ENCODE results near the gene VMP1. TPM values are rescaled to one million over a fixed set of nuclear protein-coding genes. Genes with fewer than 3 reads are reported as not detected.
"Not testable (repeated sequence)": the region's sequence is repeated elsewhere in the genome, so short reads cannot be mapped to it uniquely, and the experiment has no call there.

The VMP1 gene
- total RNA-seq, 2 donors from 2014 or later: 236 to 324 TPM

DNA sequence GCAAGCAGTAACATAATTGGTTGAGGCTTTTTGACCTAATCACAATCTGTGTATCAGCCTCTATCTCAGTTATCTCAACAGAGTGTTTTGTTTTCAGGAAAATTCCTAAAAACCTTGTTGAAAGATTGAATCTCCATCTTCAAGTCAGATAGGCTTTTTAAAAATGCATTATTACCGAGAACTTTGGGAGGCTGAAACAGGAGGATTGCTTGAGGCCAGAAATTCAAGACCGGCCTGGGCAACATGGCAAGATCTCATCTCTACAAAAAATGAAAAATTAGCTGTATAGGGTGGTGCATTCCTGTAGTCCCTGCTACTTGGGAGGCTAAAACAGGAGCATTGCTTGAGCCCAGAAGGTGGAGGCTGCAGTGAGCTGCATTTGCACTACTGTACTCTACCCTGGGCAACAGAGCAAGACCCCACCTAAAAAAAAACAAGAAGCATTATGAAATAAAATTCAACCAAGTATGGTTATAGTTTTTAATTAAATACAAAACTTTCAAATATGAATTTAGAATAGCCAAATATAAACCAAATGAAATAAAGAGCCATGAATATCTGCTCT lies 68.4 kb downstream of the VMP1 start:
- Mint-ChIP-seq H3K4me1 (ENCODE audit: low read depth) (peaks cover 37% of the 10 kb centered on the region), H3K4me3 (no peak overlapping the region), H3K36me3 (ENCODE audit: insufficient read depth in 2 of 2) (peaks cover 20 to 32% of the 10 kb centered on the region in 2 donors)

DNA sequence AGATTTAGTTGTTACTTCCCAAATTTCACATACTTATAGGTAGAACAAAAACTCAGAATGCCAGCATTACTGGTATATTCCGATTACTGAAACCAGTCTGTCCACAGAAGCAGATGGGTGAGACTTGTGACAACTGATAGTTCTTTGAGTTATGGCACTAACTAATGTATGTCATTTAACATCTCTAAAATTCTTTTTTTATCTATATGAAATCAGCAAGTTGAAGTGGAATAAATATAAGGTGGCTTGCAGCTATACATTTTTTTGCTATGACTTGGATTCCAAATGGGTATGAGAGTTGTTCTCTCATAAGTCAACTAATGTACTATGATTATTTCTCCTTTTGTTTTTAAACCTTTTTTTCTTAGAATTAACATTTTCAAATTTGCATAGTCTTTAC lies 69.1 kb downstream of the VMP1 start:
- H3K4me3 Mint-ChIP-seq: peak overlapping the region in 1 of 2 donors; percentile 0
- peaks cover 4 to 5% of the 10 kb centered on the region in 2 donors for H3K9me3 Mint-ChIP-seq
- H3K27me3 Mint-ChIP-seq (ENCODE audit: low read depth): no peaks in the 10 kb centered on the region
- ATAC-seq (replicated peaks in 1 of 2): no peak
- H3K27ac Mint-ChIP-seq: peak overlapping the region; percentile 52
- no peak for DNase-seq
- peaks cover 38% of the 10 kb centered on the region for H3K4me1 Mint-ChIP-seq (ENCODE audit: low read depth)
- H3K36me3 Mint-ChIP-seq (ENCODE audit: insufficient read depth in 2 of 2): peaks cover 20 to 33% of the 10 kb centered on the region in 2 donors

More for the DNA sequence above, 68.4 kb downstream of the VMP1 start:
- peaks cover 4 to 5% of the 10 kb centered on the region in 2 donors for H3K9me3 Mint-ChIP-seq
- ATAC-seq (replicated peaks in 1 of 2) (no peak), DNase-seq (no peak)
- H3K27ac Mint-ChIP-seq: no peak overlapping the region
- H3K27me3 Mint-ChIP-seq (ENCODE audit: low read depth): no peaks in the 10 kb centered on the region

DNA sequence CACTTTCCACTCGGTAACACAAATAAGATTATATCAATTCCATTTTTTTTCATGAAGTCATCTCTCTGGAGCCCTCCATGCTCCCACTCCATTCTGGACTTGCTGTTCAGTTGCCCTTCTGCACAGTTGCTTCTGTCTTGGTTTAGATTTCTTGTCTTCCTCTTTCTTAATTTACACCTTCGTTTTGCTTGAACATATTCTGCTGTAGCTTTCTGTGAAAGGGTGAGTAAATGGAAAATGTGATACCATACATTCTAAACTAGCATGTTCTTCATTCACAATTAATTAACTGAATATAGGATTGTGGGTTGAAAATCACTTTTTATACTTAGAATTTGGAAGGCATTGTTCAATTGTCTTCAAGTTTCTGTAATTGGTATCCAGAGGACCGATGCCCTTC lies 69.6 kb downstream of the VMP1 start:
- Mint-ChIP-seq H3K9me3 (peaks cover 4 to 5% of the 10 kb centered on the region in 2 donors), H3K27me3 (ENCODE audit: low read depth) (no peaks in the 10 kb centered on the region), H3K4me1 (ENCODE audit: low read depth) (peaks cover 38% of the 10 kb centered on the region), H3K36me3 (ENCODE audit: insufficient read depth in 2 of 2) (peaks cover 20 to 30% of the 10 kb centered on the region in 2 donors), H3K27ac (peak overlapping the region; percentile 52), H3K4me3 (peak overlapping the region in 1 of 2 donors; percentile 0)
- DNase-seq: no peak
- ATAC-seq (replicated peaks in 1 of 2): no peak

DNA sequence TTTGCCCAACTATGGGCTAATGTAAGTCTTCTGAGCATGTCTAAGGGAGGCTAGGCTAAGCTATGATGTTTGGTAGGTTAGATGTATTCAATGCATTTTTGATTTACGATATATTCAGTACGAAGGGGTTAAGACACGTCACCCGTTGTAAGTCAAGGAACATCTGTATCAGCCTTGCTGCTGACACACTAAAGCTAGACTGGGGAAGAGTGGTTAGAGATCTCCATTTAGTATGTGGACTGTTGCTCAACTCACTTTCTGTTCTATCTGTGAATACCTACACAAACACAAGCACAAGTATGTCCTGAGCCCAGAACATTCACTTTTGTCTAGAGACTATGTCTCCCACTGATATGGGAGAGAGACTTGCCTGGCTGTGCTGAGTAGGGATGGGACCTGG lies 71.5 kb downstream of the VMP1 start:
- H3K9me3 Mint-ChIP-seq: peaks cover 4 to 5% of the 10 kb centered on the region in 2 donors
- DNase-seq (no peak), ATAC-seq (replicated peaks in 1 of 2) (peak; percentile 44 to 47)
- H3K4me1 Mint-ChIP-seq (ENCODE audit: low read depth): peaks cover 56% of the 10 kb centered on the region
- H3K36me3 Mint-ChIP-seq (ENCODE audit: insufficient read depth in 2 of 2): peaks cover 20 to 42% of the 10 kb centered on the region in 2 donors
- H3K4me3 Mint-ChIP-seq: peak overlapping the region in 1 of 2 donors; percentile 74
- peak overlapping the region; percentile 98 for H3K27ac Mint-ChIP-seq
- no peaks in the 10 kb centered on the region for H3K27me3 Mint-ChIP-seq (ENCODE audit: low read depth)

DNA sequence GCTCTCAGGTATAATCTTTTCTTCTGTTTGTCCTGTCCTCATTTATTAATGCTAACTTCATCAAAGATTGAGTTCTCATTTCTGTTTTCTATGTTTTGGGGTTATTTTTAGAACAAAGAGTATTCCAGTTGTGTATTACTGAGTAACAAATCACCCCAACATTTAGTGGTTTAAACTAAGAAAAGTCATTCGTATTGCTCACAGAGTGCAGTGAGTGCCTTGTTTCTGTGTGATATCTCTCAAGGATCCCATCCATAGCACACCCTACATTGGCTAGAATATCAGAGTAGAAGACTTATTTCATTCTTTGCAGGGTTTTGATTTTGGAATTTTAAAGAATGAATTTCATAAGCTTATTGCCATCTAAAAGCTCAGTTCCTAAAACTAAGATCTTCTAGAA lies 72.1 kb downstream of the VMP1 start:
- peaks cover 62% of the 10 kb centered on the region for H3K4me1 Mint-ChIP-seq (ENCODE audit: low read depth)
- peak overlapping the region; percentile 13 to 74 for H3K4me3 Mint-ChIP-seq
- peak overlapping the region; percentile 98 for H3K27ac Mint-ChIP-seq
- no peak for DNase-seq
- ATAC-seq (replicated peaks in 1 of 2): peak; percentile 36
- no peaks in the 10 kb centered on the region for H3K27me3 Mint-ChIP-seq (ENCODE audit: low read depth)
- H3K36me3 Mint-ChIP-seq (ENCODE audit: insufficient read depth in 2 of 2): peaks cover 18 to 41% of the 10 kb centered on the region in 2 donors
- H3K9me3 Mint-ChIP-seq: peaks cover 4 to 5% of the 10 kb centered on the region in 2 donors

DNA sequence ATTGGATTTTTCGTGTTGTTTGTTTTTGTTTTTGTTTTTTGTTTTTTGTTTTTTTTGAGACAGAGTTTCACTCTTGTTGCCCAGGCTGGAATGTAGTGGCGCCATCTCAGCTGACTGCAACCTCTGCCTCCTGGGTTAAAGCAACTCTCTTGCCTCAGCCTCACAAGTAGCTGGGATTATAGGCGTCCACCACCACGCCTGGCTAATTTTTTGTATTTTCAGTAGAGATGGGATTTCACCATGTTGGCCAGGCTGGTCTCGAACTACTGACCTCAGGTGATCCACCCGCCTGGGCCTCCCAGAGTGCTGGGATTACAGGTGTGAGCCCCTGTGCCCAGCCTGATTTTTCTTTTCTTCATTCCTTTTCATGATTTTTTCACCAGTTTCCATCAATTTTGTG lies 73.1 kb downstream of the VMP1 start:
- not testable (repeated sequence) for H3K9me3 Mint-ChIP-seq; ATAC-seq (replicated peaks in 1 of 2); DNase-seq; H3K27me3 Mint-ChIP-seq (ENCODE audit: low read depth)
- Mint-ChIP-seq H3K4me3 (peak overlapping the region; percentile 36 to 74), H3K27ac (peak overlapping the region; percentile 98), H3K4me1 (ENCODE audit: low read depth) (peaks cover 70% of the 10 kb centered on the region), H3K36me3 (ENCODE audit: insufficient read depth in 2 of 2) (peaks cover 17 to 38% of the 10 kb centered on the region in 2 donors)

DNA sequence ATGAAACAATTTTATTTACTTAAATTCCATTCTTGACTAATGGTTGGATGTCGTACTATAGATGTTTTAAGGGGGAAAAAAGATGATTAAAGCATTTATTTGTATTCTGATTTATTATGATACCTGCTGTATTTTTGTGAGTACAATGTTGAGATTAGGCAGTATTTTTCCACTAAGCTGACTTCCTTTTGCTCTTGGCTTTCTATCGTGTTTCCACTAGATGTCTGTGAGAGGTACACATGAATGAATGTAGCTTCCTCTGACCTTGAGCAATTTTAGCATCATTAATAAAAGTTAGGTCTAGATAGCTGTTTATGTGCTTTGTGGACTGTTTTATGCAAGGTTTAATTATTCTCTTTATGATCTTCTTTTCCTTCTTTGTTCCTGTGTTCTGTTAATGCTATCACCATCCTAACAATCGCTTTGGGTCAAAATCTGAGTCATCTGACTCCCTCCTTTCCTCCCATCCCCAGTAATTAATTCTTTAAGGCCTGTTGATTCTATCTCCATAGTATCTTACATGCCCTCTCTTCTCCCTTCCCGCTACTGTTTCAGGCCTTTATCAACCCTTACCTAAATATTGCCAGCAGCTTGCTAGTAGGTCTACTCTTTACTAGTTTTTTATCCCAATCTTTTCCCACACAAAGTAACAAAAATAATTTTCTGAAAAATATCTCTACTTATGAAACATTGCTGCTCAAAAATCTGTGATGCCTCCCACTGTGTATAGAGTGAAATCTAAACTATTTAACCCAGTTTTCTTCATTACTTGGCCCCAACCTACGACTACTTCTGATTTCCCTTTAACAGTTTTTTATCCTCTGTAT lies 76.0 kb downstream of the VMP1 start:
- H3K4me3 Mint-ChIP-seq: peak overlapping the region; percentile 79 to 93
- no peak for ATAC-seq (replicated peaks in 1 of 2)
- peaks cover 10 to 13% of the 10 kb centered on the region in 2 donors for H3K36me3 Mint-ChIP-seq (ENCODE audit: insufficient read depth in 2 of 2)
- H3K27me3 Mint-ChIP-seq (ENCODE audit: low read depth): no peaks in the 10 kb centered on the region
- no peak for DNase-seq
- H3K9me3 Mint-ChIP-seq: no peaks in the 10 kb centered on the region
- peaks cover 86% of the 10 kb centered on the region for H3K4me1 Mint-ChIP-seq (ENCODE audit: low read depth)
- H3K27ac Mint-ChIP-seq: peak overlapping the region; percentile 100

DNA sequence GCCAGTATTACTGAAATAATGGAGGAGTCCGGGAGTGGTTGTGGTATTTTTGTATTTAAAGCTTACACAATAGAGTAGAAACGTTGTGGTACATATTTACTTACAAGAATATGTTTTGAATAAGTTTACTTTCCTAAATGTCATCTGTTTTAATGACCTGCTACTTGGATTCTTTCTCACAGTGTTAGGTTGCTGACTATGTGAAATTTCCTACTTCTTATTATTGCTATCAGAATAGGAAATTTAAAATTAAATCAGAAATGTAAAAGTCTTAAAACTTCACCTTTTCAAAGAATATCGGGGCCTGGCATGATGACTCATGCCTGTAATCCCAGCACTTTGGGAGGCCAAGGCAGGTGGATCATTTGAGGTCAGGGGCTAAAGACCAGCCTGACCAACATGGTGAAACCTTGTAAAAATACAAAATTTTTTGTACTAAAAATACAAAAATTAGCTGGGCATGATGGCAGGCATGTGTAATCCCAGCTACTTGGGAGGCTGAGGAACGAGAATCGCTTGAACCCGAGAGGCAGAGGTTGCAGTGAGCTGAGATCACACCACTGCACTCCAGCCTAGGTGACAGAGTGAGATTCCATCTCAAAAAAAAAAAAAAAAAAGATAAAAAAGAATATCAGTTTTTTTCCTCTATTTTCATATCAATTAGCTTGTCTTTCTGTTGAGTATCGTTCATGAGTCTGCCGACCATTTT lies 77.8 kb downstream of the VMP1 start:
- Mint-ChIP-seq H3K9me3 (no peaks in the 10 kb centered on the region), H3K4me3 (peak overlapping the region; percentile 65 to 72), H3K4me1 (ENCODE audit: low read depth) (peaks cover 86% of the 10 kb centered on the region), H3K27ac (peak overlapping the region; percentile 99), H3K27me3 (ENCODE audit: low read depth) (no peaks in the 10 kb centered on the region), H3K36me3 (ENCODE audit: insufficient read depth in 2 of 2) (peaks cover 6 to 13% of the 10 kb centered on the region in 2 donors)
- ATAC-seq (replicated peaks in 1 of 2) (no peak), DNase-seq (peak in 1 of 2 donors; percentile 37)

DNA sequence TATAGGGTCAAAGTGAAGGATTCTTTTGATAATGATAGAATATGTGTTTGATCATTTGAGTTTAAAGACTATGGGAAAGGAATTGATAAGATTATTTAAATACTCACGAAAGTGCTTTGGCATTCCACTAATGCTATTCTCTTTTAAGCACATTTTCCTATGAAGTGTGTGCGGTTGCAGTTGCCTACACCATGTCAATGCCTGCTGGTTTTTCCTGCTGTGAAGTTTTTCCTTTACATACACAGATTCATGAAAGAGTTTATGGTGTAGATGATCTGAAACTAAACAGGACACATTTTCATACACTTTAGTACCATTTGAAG lies 78.7 kb downstream of the VMP1 start:
- Mint-ChIP-seq H3K27ac (peak overlapping the region; percentile 100), H3K36me3 (ENCODE audit: insufficient read depth in 2 of 2) (peaks cover 6 to 14% of the 10 kb centered on the region in 2 donors), H3K4me3 (peak overlapping the region; percentile 80 to 96), H3K4me1 (ENCODE audit: low read depth) (peaks cover 85% of the 10 kb centered on the region), H3K9me3 (no peaks in the 10 kb centered on the region), H3K27me3 (ENCODE audit: low read depth) (no peaks in the 10 kb centered on the region)
- DNase-seq (no peak), ATAC-seq (replicated peaks in 1 of 2) (no peak)

DNA sequence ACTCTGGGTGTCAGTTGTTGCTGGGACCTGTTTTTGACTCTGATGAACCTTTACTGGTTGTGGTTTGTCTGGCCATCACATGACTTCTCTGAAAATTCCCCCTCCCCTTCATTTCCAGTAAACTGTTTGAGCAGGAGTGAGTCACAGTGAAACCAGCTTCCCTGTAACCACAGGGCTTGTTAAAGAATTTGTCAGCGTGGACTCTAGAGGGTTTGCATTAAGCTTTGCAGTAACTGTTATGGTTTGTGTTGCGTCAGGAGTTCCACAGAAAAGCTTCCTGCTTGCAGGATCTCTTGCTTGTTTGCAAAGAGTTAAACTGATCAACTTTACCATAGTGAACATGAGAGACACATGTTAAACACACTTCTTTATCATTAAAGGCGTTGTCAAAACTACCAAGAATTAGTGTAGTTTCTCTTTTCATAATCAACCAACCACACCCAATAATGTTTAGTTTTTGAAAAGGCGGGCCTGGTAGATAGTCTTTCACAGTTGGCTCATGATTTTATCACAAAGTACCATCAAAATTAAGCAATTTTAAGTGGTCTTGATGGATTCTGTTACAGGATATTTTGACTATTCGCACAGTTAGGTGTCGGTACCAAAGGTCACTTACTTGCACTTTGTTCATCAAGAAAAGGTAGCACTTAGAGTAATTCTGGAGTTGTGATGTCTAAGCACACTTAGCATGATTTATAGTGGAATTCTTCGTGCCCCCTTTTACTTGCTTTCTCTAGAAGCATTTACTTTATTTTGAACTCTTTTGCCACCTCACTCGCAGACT lies 79.3 kb downstream of the VMP1 start:
- Mint-ChIP-seq H3K4me3 (peak overlapping the region; percentile 80 to 96), H3K9me3 (no peaks in the 10 kb centered on the region), H3K36me3 (ENCODE audit: insufficient read depth in 2 of 2) (peaks cover 7 to 17% of the 10 kb centered on the region in 2 donors), H3K4me1 (ENCODE audit: low read depth) (peaks cover 88% of the 10 kb centered on the region), H3K27me3 (ENCODE audit: low read depth) (no peaks in the 10 kb centered on the region), H3K27ac (peak overlapping the region; percentile 100)
- ATAC-seq (replicated peaks in 1 of 2): peak; percentile 85 to 88
- peak; percentile 86 to 87 for DNase-seq

DNA sequence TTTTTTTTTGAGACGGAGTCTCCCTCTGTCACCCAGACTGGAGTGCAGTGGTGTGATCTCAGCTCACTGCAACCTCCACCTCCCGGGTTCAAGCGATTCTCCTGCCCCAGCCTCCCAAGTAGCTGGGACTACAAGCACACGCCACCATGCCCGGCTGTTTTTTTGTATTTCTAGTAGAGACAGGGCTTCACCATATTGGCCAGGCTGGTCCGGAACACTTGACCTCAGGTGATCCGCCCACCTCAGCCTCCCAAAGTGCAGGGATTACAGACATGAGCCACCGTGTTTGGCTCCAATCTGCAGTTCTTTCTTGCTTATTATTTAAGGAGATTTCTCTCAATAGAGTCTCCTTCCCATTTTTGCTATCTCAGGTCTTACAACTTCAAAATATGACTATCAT lies 82.4 kb downstream of the VMP1 start:
- Mint-ChIP-seq H3K27ac (peak overlapping the region; percentile 95), H3K4me1 (ENCODE audit: low read depth) (peaks cover 69% of the 10 kb centered on the region), H3K36me3 (ENCODE audit: insufficient read depth in 2 of 2) (peaks cover 7 to 15% of the 10 kb centered on the region in 2 donors), H3K4me3 (peak overlapping the region in 1 of 2 donors; percentile 34)
- not testable (repeated sequence) for DNase-seq; H3K9me3 Mint-ChIP-seq; H3K27me3 Mint-ChIP-seq (ENCODE audit: low read depth); ATAC-seq (replicated peaks in 1 of 2)

DNA sequence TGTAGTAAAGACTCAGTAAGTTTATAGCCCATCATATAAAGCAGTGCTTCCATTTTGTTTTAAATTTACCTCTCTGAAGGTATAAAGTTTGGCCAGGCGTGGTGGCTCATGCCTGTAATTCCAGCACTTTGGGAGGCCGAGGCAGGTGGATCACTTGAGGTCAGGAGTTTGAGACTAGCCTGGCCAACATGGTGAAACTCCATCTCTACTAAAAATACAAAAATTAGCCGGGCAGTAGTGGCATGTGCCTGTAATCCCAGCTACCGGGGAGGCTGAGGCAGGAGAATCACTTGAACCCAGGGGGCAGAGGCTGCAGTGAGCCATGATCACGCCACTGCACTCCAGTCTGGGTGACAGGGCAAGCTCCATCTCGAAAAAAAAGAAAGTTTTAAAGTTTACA lies 83.0 kb downstream of the VMP1 start:
- Mint-ChIP-seq H3K27ac (peak overlapping the region; percentile 95), H3K4me3 (peak overlapping the region in 1 of 2 donors; percentile 34), H3K4me1 (ENCODE audit: low read depth) (peaks cover 64% of the 10 kb centered on the region), H3K36me3 (ENCODE audit: insufficient read depth in 2 of 2) (peaks cover 7 to 15% of the 10 kb centered on the region in 2 donors)
- not testable (repeated sequence) for H3K27me3 Mint-ChIP-seq (ENCODE audit: low read depth); DNase-seq; ATAC-seq (replicated peaks in 1 of 2); H3K9me3 Mint-ChIP-seq
